ENCODE data around the gene PRPH2. TPM values are rescaled to one million over a fixed set of nuclear protein-coding genes. Genes with fewer than 3 reads are reported as not detected.
A peak's percentile ranks its signal among the peaks of the same experiment; 100 is the strongest.

The PRPH2 gene
- total RNA-seq, 1 donor from 2014 or later, result 0.63 TPM

DNA sequence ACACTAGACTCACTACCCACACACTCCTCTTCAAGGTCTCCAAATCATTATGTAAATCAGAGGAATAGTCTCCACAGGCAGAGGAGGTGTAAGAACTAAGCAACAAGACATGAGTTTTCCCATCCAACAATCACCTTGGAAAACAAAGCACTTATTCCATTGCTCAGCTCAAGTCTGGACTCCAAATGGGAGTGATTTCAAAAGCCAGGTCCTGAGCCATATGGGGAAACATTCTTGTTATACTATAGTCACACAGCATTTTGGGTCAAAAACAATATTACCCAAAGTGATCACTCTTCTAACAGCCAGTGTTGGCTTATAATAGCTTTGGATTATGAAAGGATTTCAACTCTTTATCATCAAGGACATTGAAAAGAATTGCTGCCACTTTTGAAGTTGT lies 3.6 kb upstream of the PRPH2 start:
- H3K4me3 ChIP-seq, result peak overlapping the region; percentile 72
- H3K27me3 ChIP-seq (ENCODE audit: low read depth), result no peaks in the 10 kb centered on the region
- H3K27ac ChIP-seq (replicated peaks), result peak overlapping the region; percentile 86

GRCh38 chr6:42724825-42725224 lies 2.4 kb upstream of the PRPH2 start:
- no peaks in the 10 kb centered on the region for H3K9me3 ChIP-seq (replicated peaks)
- intact Hi-C loops (cut with micrococcal nuclease), result loop anchor here (5.0 kb wide), 1 partner anchor 63 kb away; no protein-coding TSS in a partner anchor
- no peak overlapping the region for H3K4me3 ChIP-seq
- H3K36me3 ChIP-seq, result no peaks in the 10 kb centered on the region
- no peaks in the 10 kb centered on the region for H3K27me3 ChIP-seq (ENCODE audit: low read depth)
- no peak overlapping the region for H3K27ac ChIP-seq (replicated peaks)
- TF ChIP-seq, protein P1, sequence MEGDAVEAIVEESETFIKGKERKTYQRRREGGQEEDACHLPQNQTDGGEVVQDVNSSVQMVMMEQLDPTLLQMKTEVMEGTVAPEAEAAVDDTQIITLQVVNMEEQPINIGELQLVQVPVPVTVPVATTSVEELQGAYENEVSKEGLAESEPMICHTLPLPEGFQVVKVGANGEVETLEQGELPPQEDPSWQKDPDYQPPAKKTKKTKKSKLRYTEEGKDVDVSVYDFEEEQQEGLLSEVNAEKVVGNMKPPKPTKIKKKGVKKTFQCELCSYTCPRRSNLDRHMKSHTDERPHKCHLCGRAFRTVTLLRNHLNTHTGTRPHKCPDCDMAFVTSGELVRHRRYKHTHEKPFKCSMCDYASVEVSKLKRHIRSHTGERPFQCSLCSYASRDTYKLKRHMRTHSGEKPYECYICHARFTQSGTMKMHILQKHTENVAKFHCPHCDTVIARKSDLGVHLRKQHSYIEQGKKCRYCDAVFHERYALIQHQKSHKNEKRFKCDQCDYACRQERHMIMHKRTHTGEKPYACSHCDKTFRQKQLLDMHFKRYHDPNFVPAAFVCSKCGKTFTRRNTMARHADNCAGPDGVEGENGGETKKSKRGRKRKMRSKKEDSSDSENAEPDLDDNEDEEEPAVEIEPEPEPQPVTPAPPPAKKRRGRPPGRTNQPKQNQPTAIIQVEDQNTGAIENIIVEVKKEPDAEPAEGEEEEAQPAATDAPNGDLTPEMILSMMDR (IDR thresholded peaks at IDR 0.05; ENCODE audit: borderline replicate concordance), result no peak
- no peak for DNase-seq
- H3K4me1 ChIP-seq, result peaks cover 17% of the 10 kb centered on the region

More for the DNA sequence above, 3.6 kb upstream of the PRPH2 start:
- Histone ChIP-seq H3K36me3 (no peaks in the 10 kb centered on the region), H3K4me1 (peaks cover 17% of the 10 kb centered on the region), H3K9me3 (replicated peaks) (no peaks in the 10 kb centered on the region)
- TF ChIP-seq, protein P1 (IDR thresholded peaks at IDR 0.05; ENCODE audit: borderline replicate concordance), result no peak
- DNase-seq, result no peak
- intact Hi-C loops (cut with micrococcal nuclease), result loop anchor here (5.0 kb wide), 1 partner anchor 64 kb away; no protein-coding TSS in a partner anchor

- Histone ChIP-seq H3K36me3 (no peaks in the 10 kb centered on the region), H3K27me3 (ENCODE audit: low read depth) (no peaks in the 10 kb centered on the region), H3K4me1 (peaks cover under 1% of the 10 kb centered on the region), H3K9me3 (replicated peaks) (no peaks in the 10 kb centered on the region), H3K27ac (replicated peaks) (no peak overlapping the region), H3K4me3 (no peak overlapping the region)
- DNase-seq, result no peak
- intact Hi-C loops (cut with micrococcal nuclease), result no loop called here
- TF ChIP-seq, protein P1 (IDR thresholded peaks at IDR 0.05; ENCODE audit: borderline replicate concordance), result no peak
Measured at GRCh38 chr6:42720739-42721138, 1.7 kb downstream of the PRPH2 start.

DNA sequence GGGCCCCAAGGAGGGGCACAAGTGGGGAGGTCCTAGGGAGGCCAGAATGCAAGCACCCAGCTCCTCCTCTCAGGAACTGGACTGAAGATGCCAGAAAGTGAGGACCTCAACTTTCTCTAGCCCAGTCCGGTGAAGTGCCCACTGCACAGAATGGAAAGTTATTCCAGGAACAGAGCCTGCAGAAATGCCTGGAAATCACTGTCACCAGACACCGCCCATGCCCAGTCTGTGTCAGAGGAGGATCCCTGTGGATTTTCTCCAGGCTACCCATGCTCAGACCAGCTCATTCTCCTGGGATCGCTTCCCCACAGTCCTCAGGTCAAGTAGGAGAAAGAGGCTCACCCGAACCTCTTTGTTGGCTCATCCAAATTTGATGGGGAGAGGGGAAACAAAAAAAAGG lies 6.5 kb downstream of the PRPH2 start:
- Histone ChIP-seq H3K27ac (replicated peaks) (no peak overlapping the region), H3K9me3 (replicated peaks) (peaks cover 15% of the 10 kb centered on the region), H3K4me1 (no peaks in the 10 kb centered on the region), H3K4me3 (no peak overlapping the region), H3K36me3 (peaks cover 5% of the 10 kb centered on the region), H3K27me3 (ENCODE audit: low read depth) (no peaks in the 10 kb centered on the region)
- no peak for DNase-seq
- intact Hi-C loops (cut with micrococcal nuclease), result no loop called here
- TF ChIP-seq, protein P1 (IDR thresholded peaks at IDR 0.05; ENCODE audit: borderline replicate concordance), result no peak

GRCh38 chr6:42714098-42714761 lies 8.2 kb downstream of the PRPH2 start:
- H3K4me1 ChIP-seq, result peaks cover 10% of the 10 kb centered on the region
- TF ChIP-seq, protein P1 (IDR thresholded peaks at IDR 0.05; ENCODE audit: borderline replicate concordance), result no peak
- no peaks in the 10 kb centered on the region for H3K27me3 ChIP-seq (ENCODE audit: low read depth)
- H3K4me3 ChIP-seq, result no peak overlapping the region
- DNase-seq, result no peak
- no peak overlapping the region for H3K27ac ChIP-seq (replicated peaks)
- H3K9me3 ChIP-seq (replicated peaks), result peaks cover 15% of the 10 kb centered on the region
- H3K36me3 ChIP-seq, result peaks cover 5% of the 10 kb centered on the region
- intact Hi-C loops (cut with micrococcal nuclease), result no loop called here
